ENCODE data around the gene GPC5. TPM values are rescaled to one million over a fixed set of nuclear protein-coding genes. Genes with fewer than 3 reads are reported as not detected.

Gene GPC5
- total RNA-seq, 1 donor from 2014 or later, result 0.28 TPM

GRCh38 chr13:92259523-92259922 is 861.1 kb downstream of the GPC5 start:
- H3K4me3 Mint-ChIP-seq, result no peak overlapping the region

GRCh38 chr13:92260363-92260762 is 861.9 kb downstream of the GPC5 start:
- H3K27ac Mint-ChIP-seq (ENCODE audit: unreplicated experiment), result no peak overlapping the region
- DNase-seq (ENCODE audit: low read depth, low spot score), result no peak
- TF ChIP-seq CTCF (conservative IDR thresholded peaks at IDR 0.05), result no peak

More at GRCh38 chr13:92259523-92259922, 861.1 kb downstream of the GPC5 start:
- H3K9me3 Mint-ChIP-seq, result no peaks in the 10 kb centered on the region
- TF ChIP-seq CTCF (conservative IDR thresholded peaks at IDR 0.05), result no peak
- no peaks in the 10 kb centered on the region for H3K27me3 Mint-ChIP-seq (ENCODE audit: low read depth)
- no peaks in the 10 kb centered on the region for H3K4me1 Mint-ChIP-seq
- no peaks in the 10 kb centered on the region for H3K36me3 Mint-ChIP-seq (ENCODE audit: low read depth)
- H3K27ac Mint-ChIP-seq (ENCODE audit: unreplicated experiment), result no peak overlapping the region
- no peak for DNase-seq (ENCODE audit: low read depth, low spot score)

GRCh38 chr13:92262100-92262788 is 863.8 kb downstream of the GPC5 start:
- Mint-ChIP-seq H3K4me3 (no peak overlapping the region), H3K27me3 (ENCODE audit: low read depth) (no peaks in the 10 kb centered on the region), H3K36me3 (ENCODE audit: low read depth) (no peaks in the 10 kb centered on the region), H3K4me1 (no peaks in the 10 kb centered on the region), H3K27ac (ENCODE audit: unreplicated experiment) (no peak overlapping the region), H3K9me3 (no peaks in the 10 kb centered on the region)
- no peak for TF ChIP-seq CTCF (conservative IDR thresholded peaks at IDR 0.05)
- DNase-seq (ENCODE audit: low read depth, low spot score), result no peak

More at GRCh38 chr13:92260363-92260762, 861.9 kb downstream of the GPC5 start:
- Mint-ChIP-seq H3K4me1 (no peaks in the 10 kb centered on the region), H3K36me3 (ENCODE audit: low read depth) (no peaks in the 10 kb centered on the region), H3K27me3 (ENCODE audit: low read depth) (no peaks in the 10 kb centered on the region), H3K9me3 (no peaks in the 10 kb centered on the region), H3K4me3 (no peak overlapping the region)

GRCh38 chr13:92265408-92265807 is 867.0 kb downstream of the GPC5 start:
- H3K36me3 Mint-ChIP-seq (ENCODE audit: low read depth), result no peaks in the 10 kb centered on the region
- no peak for TF ChIP-seq CTCF (conservative IDR thresholded peaks at IDR 0.05)

GRCh38 chr13:92270990-92271389 is 872.6 kb downstream of the GPC5 start:
- TF ChIP-seq CTCF (conservative IDR thresholded peaks at IDR 0.05), result no peak
- no peaks in the 10 kb centered on the region for H3K27me3 Mint-ChIP-seq (ENCODE audit: low read depth)
- H3K36me3 Mint-ChIP-seq (ENCODE audit: low read depth), result no peaks in the 10 kb centered on the region
- H3K9me3 Mint-ChIP-seq, result no peaks in the 10 kb centered on the region
- no peak for DNase-seq (ENCODE audit: low read depth, low spot score)
- no peak overlapping the region for H3K27ac Mint-ChIP-seq (ENCODE audit: unreplicated experiment)
- H3K4me1 Mint-ChIP-seq, result no peaks in the 10 kb centered on the region
- no peak overlapping the region for H3K4me3 Mint-ChIP-seq

More at GRCh38 chr13:92265408-92265807, 867.0 kb downstream of the GPC5 start:
- Mint-ChIP-seq H3K27ac (ENCODE audit: unreplicated experiment) (no peak overlapping the region), H3K9me3 (no peaks in the 10 kb centered on the region), H3K4me1 (no peaks in the 10 kb centered on the region), H3K4me3 (no peak overlapping the region), H3K27me3 (ENCODE audit: low read depth) (no peaks in the 10 kb centered on the region)
- DNase-seq (ENCODE audit: low read depth, low spot score), result no peak
